Common myeloid progenitor, CD34-positive (primary cell): ENCODE measurements around the gene CYB5B.
A peak's percentile ranks its signal among the peaks of the same experiment; 100 is the strongest.

Source experiments
- CTCF ChIA-PET: fragments of 350-600 bp; sonication (Branson Sonifier 250); formaldehyde crosslinking; loops from one replicate; lab custom pipeline; 2021; ENCODE audit warnings: antibody characterized with exemption; lab: Charles Lee
- POLR2A ChIA-PET: fragments of 350-600 bp; sonication (Branson Sonifier 250); formaldehyde crosslinking; loops from one replicate; lab custom pipeline; 2021; ENCODE audit warnings: antibody characterized with exemption; lab: Charles Lee
- DNase-seq, 3 donors: peaks; one replicate each; pipeline versions ENCODE4 v3.0.0 to v3.0.0-alpha.2; 2013
- H3K27ac ChIP-seq, 2 experiments: 1 replicate in 1 of 2; 2 replicates in 1 of 2; pipeline ENCODE4 v1.7.0; 2013; ENCODE audit warnings: inconsistent platforms in 2 of 2, low read length in 2 of 2, mild to moderate bottlenecking in 2 of 2, low read depth in 1 of 2, moderate library complexity in 1 of 2; ENCODE audit not compliant: severe bottlenecking in 2 of 2, insufficient read depth in 1 of 2, poor library complexity in 1 of 2
- H3K27me3 ChIP-seq, 5 experiments: replicated peaks in 2 of 5; 1 replicate in 3 of 5; 2 replicates in 2 of 5; pipeline versions ENCODE4 v1.6.1 to v1.7.0; 2013; ENCODE audit warnings: low read length in 4 of 5, mild to moderate bottlenecking in 2 of 5, moderate library complexity in 2 of 5, inconsistent platforms in 1 of 5; ENCODE audit not compliant: insufficient read depth in 5 of 5, control insufficient read depth in 4 of 5
- H3K36me3 ChIP-seq, 4 experiments: 1 replicate in 2 of 4; 2 replicates in 2 of 4; pipeline versions ENCODE4 v1.6.1 to v1.7.0; 2013; ENCODE audit warnings: low read length in 3 of 4, control low read depth in 1 of 4, mild to moderate bottlenecking in 1 of 4; ENCODE audit not compliant: control insufficient read depth in 4 of 4, insufficient read depth in 4 of 4
- H3K4me1 ChIP-seq, 4 experiments: 1 replicate in 3 of 4; 2 replicates in 1 of 4; pipeline versions ENCODE4 v1.6.1 to v1.7.1; 2013; ENCODE audit warnings: low read length in 3 of 4, mild to moderate bottlenecking in 3 of 4, control low read depth in 1 of 4, inconsistent platforms in 1 of 4, moderate library complexity in 1 of 4; ENCODE audit not compliant: control insufficient read depth in 4 of 4, insufficient read depth in 4 of 4; ENCODE audit errors: control extremely low read depth in 1 of 4
- H3K4me3 ChIP-seq, 7 experiments: 1 replicate in 4 of 7; 2 replicates in 3 of 7; pipeline versions ENCODE4 v1.5.1 to v1.7.0; 2013; ENCODE audit warnings: mild to moderate bottlenecking in 7 of 7, low read length in 6 of 7, moderate library complexity in 6 of 7, inconsistent platforms in 2 of 7, low read depth in 2 of 7, control low read depth in 1 of 7; ENCODE audit not compliant: insufficient read depth in 4 of 7, control insufficient read depth in 1 of 7; ENCODE audit errors: extremely low read depth in 1 of 7
- H3K9me3 ChIP-seq, 5 experiments: 1 replicate in 4 of 5; 2 replicates in 1 of 5; pipeline versions ENCODE4 v1.6.1 to v1.7.1; 2013; ENCODE audit warnings: low read length in 4 of 5, mild to moderate bottlenecking in 2 of 5, inconsistent platforms in 1 of 5, low read depth in 1 of 5, moderate library complexity in 1 of 5; ENCODE audit not compliant: control insufficient read depth in 4 of 5, insufficient read depth in 2 of 5; ENCODE audit errors: control extremely low read depth in 1 of 5
- WGBS: methylation state at CpG from one replicate; pipeline ENCODE4 v1.1.5; 2013; ENCODE audit not compliant: insufficient coverage; 5-methylcytosine and 5-hydroxymethylcytosine counted together

CYB5B gene

DNA sequence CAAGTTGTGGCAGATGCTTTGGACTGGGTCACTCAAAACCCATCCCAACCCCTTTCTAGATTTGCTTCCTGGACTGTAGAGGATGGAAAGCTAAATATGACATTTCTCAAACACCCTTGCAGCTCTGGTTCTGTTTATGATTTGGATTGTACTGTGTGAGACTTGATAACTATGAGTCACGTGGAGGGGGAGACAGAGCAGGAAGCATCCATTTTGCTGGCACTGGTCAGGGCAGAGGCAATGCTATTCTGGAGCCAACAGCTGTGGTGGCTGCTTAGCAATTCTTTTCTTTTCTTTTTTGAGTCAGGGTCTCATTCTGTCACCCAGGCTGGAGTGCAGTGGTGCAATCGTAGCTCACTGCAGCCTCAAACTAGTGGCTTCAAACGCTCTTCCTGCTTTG lies 25.1 kb upstream of the CYB5B start:
- Histone ChIP-seq H3K4me3 (no peak overlapping the region), H3K27ac (no peak overlapping the region), H3K27me3 (no peaks in the 10 kb centered on the region), H3K9me3 (no peaks in the 10 kb centered on the region), H3K36me3 (no peaks in the 10 kb centered on the region), H3K4me1 (peaks cover 0 to 18% (median 15%) of the 10 kb centered on the region in 4 experiments)
- DNase-seq: peak in 1 of 3 donors; percentile 14
- 88% methylated on average over 3 of the region's 3 CpGs for WGBS
- ChIA-PET CTCF (interaction anchor here (0.9 to 2.3 kb wide), 9 partner anchors 13 to 249 kb away, joined by 3 to 7 read pairs (median 3); partner anchors contain the start of genes CYB5B and TERF2), POLR2A (no interaction called here)

DNA sequence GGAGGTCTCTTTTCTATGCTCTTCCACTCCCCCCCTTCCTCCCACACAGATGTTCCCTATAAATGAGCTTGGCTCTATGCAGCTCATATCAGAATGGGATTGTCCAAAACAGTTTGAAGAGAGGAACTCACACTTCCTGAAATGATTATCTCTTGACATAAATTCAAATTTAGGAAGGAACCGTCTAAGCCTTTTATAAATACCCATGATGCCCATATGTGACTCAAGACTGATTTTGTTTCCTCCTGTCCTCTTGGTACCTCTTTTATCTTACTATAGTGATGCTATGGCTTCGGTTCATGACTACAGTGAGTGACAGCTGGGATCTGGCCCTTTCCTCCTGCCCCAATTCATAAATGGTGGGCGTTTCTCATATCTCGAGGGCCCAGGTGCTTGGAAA lies 22.0 kb upstream of the CYB5B start:
- Histone ChIP-seq H3K9me3 (no peaks in the 10 kb centered on the region), H3K4me3 (no peak overlapping the region), H3K27me3 (no peaks in the 10 kb centered on the region), H3K27ac (no peak overlapping the region), H3K36me3 (no peaks in the 10 kb centered on the region), H3K4me1 (peaks cover 0 to 9% (median 8%) of the 10 kb centered on the region in 4 experiments)
- 0% methylated on average over 2 of the region's 4 CpGs for WGBS
- POLR2A ChIA-PET: interaction anchor here (0.6 kb wide), 1 partner anchor 200 kb away, joined by 7 read pairs; no protein-coding TSS in a partner anchor
- DNase-seq: peak in 2 of 3 donors; percentile 31 to 35
- CTCF ChIA-PET: interaction anchor here (1.5 kb wide), 1 partner anchor 107 kb away, joined by 3 read pairs; no protein-coding TSS in a partner anchor

DNA sequence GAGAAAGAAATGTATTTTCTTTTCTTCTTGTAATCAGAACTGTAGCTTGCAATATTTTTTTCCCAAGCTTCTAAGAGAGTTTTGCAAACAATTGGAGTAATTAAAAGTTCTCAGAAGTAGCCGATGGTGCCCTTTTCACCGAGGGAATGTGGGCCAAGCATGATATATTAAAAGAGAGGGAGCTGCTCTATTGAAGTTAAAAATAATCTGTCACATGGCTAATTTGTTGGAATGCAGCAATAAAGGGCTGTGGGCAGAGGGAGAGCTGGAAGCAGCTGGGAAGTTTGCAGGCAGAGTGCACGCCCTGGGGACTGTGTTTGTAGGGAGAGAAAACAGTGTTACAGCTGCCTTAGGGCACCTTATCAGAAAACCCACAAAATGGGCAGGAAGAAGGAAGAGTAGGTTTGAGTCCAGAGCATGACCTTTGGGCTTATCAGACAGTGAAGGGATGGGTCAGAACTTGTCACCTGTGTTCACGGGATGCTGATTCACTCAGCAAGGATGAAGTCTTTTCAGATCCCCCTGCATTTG lies 20.1 kb upstream of the CYB5B start:
- Histone ChIP-seq H3K4me1 (peaks cover 0 to 9% (median 8%) of the 10 kb centered on the region in 4 experiments), H3K27me3 (no peaks in the 10 kb centered on the region), H3K36me3 (no peaks in the 10 kb centered on the region), H3K9me3 (no peaks in the 10 kb centered on the region), H3K4me3 (no peak overlapping the region), H3K27ac (no peak overlapping the region)
- POLR2A ChIA-PET: interaction anchor here (0.6 kb wide), 1 partner anchor 126 kb away, joined by 3 read pairs; no protein-coding TSS in a partner anchor
- CTCF ChIA-PET: interaction anchor here (1.1 to 1.9 kb wide), 4 partner anchors 8 to 25 kb away, joined by 3 to 7 read pairs (median 5); partner anchors contain the start of gene CYB5B
- no peak for DNase-seq
- 88% methylated on average over 4 of the region's 4 CpGs for WGBS

DNA sequence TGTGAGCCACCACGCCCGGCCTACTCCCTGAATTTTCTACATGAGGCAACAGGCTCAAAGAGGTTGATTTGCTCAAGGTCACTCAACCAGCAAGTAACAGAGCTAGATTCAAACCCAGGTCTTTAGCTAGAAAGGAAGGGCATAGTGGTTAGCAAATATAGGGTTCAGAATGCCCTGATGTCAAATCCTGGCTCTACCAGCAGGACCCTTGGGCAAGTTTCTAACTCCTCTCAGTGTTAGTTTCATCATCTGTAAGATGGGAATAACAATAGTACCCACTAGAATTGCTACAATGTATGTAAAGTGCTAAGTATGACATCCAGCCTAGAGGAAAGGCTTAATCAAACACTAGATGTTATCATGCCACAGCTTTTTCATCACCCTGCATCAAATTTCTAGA lies 19.1 kb upstream of the CYB5B start:
- Histone ChIP-seq H3K36me3 (no peaks in the 10 kb centered on the region), H3K27ac (no peak overlapping the region), H3K27me3 (no peaks in the 10 kb centered on the region), H3K9me3 (no peaks in the 10 kb centered on the region), H3K4me1 (peaks cover 0 to 9% (median 8%) of the 10 kb centered on the region in 4 experiments), H3K4me3 (no peak overlapping the region)
- no peak for DNase-seq
- WGBS: no CpG with 5 or more reads among the region's 2 CpGs
- ChIA-PET POLR2A (no interaction called here), CTCF (interaction anchor here (1.1 to 1.9 kb wide), 2 partner anchors 8 to 9 kb away, joined by 6 to 7 read pairs; no protein-coding TSS in a partner anchor)

DNA sequence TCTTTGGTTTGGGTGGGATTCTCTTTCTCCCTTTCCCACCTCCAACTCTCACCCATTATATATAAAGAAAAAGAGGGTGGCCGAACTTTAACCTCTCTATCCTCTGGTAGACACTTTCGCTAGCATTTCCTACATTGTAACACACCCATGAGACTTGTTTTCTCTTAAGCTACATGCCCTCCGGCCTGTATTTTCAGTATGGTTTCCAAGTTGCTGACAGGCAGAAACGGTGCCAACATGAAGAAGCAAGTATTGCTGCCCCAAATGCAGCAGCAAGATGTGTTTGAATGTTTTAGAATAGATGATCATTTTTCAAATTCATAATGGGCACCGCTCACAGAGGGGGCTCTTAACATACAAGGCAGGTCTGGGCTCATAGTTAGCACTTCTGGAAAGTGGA lies 18.7 kb upstream of the CYB5B start:
- Histone ChIP-seq H3K4me1 (peaks cover 0 to 9% (median 8%) of the 10 kb centered on the region in 4 experiments), H3K9me3 (no peaks in the 10 kb centered on the region), H3K4me3 (no peak overlapping the region), H3K27me3 (no peaks in the 10 kb centered on the region), H3K36me3 (no peaks in the 10 kb centered on the region), H3K27ac (no peak overlapping the region)
- POLR2A ChIA-PET: interaction anchor here (0.6 kb wide), 1 partner anchor 58 kb away, joined by 3 read pairs; no protein-coding TSS in a partner anchor
- CTCF ChIA-PET: interaction anchor here (1.9 kb wide), 1 partner anchor 10 kb away, joined by 7 read pairs; no protein-coding TSS in a partner anchor
- WGBS: 100% methylated on average over 1 of the region's 5 CpGs
- no peak for DNase-seq

DNA sequence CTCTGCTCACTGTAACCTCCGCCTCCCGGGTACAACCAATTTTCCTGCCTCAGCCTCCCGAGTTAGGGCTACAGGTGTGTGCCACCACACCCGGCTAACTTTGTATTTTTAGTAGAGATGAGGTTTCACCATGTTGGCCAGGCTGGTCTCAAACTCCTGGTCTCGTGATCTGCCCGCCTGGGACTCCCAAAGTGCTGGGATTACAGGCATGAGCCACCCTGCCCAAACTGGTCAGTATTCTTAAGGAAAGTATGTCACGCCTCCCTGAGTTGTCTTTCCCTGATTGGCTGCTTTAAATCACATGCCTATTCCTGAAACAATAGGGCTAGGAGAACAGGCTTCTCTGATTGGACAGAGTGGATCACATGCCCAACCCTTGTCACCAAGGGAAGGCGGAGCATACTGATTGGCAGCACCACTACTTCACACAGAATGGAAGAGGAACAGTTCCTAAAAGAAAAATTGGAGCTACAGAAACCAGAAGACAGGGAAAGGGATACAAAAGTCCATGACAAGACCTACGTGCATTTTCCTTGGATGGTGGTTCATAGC lies 17.6 kb upstream of the CYB5B start:
- DNase-seq: peak in 2 of 3 donors; percentile 34 to 41
- peaks cover 0 to 9% (median 8%) of the 10 kb centered on the region in 4 experiments for H3K4me1 ChIP-seq
- H3K9me3 ChIP-seq: no peaks in the 10 kb centered on the region
- ChIA-PET CTCF (interaction anchor here (1.0 kb wide), 1 partner anchor 9 kb away, joined by 3 read pairs; no protein-coding TSS in a partner anchor), POLR2A (interaction anchor here (0.6 kb wide), 1 partner anchor 87 kb away, joined by 3 read pairs; no protein-coding TSS in a partner anchor)
- no peaks in the 10 kb centered on the region for H3K36me3 ChIP-seq
- no peak overlapping the region for H3K27ac ChIP-seq
- H3K4me3 ChIP-seq: no peak overlapping the region
- no peaks in the 10 kb centered on the region for H3K27me3 ChIP-seq
- WGBS: 97% methylated on average over 7 of the region's 9 CpGs
